OCI-LY7 (cell line): ENCODE measurements around the gene CDK14. TPM values are rescaled to one million over a fixed set of nuclear protein-coding genes. Genes with fewer than 3 reads are reported as not detected.

Experiments used
- BruUV-seq: library from RNA; stranded (reverse); fragments of 400-500 nt; replicated peaks from 2 replicates; lab custom pipeline; 2021; lab: Mats Ljungman, UMichigan
- CTCF ChIA-PET: fragments of 300-600 bp; sonication (Branson Sonifier 250); formaldehyde crosslinking; loops from one replicate; lab custom pipeline; 2022; ENCODE audit warnings: antibody characterized with exemption; ENCODE audit not compliant: unreplicated experiment; lab: Charles Lee
- POLR2A ChIA-PET: fragments of 300-600 bp; sonication (Branson Sonifier 250); formaldehyde crosslinking; loops from one replicate; lab custom pipeline; 2022; ENCODE audit warnings: antibody characterized with exemption; lab: Charles Lee
- DNase-seq: peaks from one replicate; pipeline ENCODE4 v3.0.0-alpha.2; 2015; ENCODE audit warnings: low spot score
- H2AFZ ChIP-seq: fragments of 200-600 bp; sonication (generic), shearing (Covaris generic); 2 replicates; pipeline ENCODE4 v1.6.1; 2014; ENCODE audit warnings: mild to moderate bottlenecking, antibody characterized with exemption, low read length, moderate library complexity
- H3K27ac ChIP-seq: fragments of 200-600 bp; sonication (generic); 2 replicates; pipeline ENCODE4 v1.5.1; 2014; ENCODE audit warnings: mixed run types, low read depth, mild to moderate bottlenecking, moderate library complexity, low read length, inconsistent platforms; ENCODE audit not compliant: poor library complexity, severe bottlenecking
- H3K36me3 ChIP-seq: fragments of 200-600 bp; sonication (generic); 2 replicates; pipeline ENCODE4 v1.6.1; 2014; ENCODE audit warnings: mild to moderate bottlenecking, antibody characterized with exemption, low read length, moderate library complexity, mixed read lengths; ENCODE audit not compliant: insufficient read depth
- H3K4me1 ChIP-seq: fragments of 200-600 bp; sonication (generic); 2 replicates; pipeline ENCODE4 v1.5.1; 2014; ENCODE audit warnings: mild to moderate bottlenecking, low read length; ENCODE audit not compliant: insufficient read depth, poor library complexity, severe bottlenecking
- H3K4me2 ChIP-seq: fragments of 200-600 bp; sonication (generic); 2 replicates; pipeline ENCODE4 v1.6.1; 2014; ENCODE audit warnings: mild to moderate bottlenecking, low read length
- H3K4me3 ChIP-seq: fragments of 200-600 bp; sonication (generic); 2 replicates; pipeline ENCODE4 v1.5.1; 2014; ENCODE audit warnings: mild to moderate bottlenecking, low read depth, low read length; ENCODE audit not compliant: poor library complexity, severe bottlenecking
- H3K79me2 ChIP-seq: fragments of 200-600 bp; sonication (generic); 2 replicates; pipeline ENCODE4 v1.6.1; 2016; ENCODE audit warnings: low read depth, mild to moderate bottlenecking, low read length, moderate library complexity, mixed read lengths; ENCODE audit not compliant: insufficient read depth
- H3K9me2 ChIP-seq: fragments of 200-600 bp; sonication (generic); 2 replicates; pipeline ENCODE4 v1.6.1; 2016; ENCODE audit warnings: mild to moderate bottlenecking, low read length, mixed read lengths; ENCODE audit not compliant: insufficient read depth
- H3K9me3 ChIP-seq: fragments of 200-600 bp; sonication (generic); 2 replicates; pipeline ENCODE4 v1.6.1; 2014; ENCODE audit warnings: mild to moderate bottlenecking, mixed run types, low read length, mixed read lengths
- H4K20me1 ChIP-seq: fragments of 200-600 bp; sonication (generic); 2 replicates; pipeline ENCODE4 v1.6.1; 2014; ENCODE audit warnings: mild to moderate bottlenecking, antibody characterized with exemption, low read length, moderate library complexity, mixed read lengths; ENCODE audit not compliant: insufficient read depth
- EZH2phosphoT487 ChIP-seq: fragments of 200-600 bp; sonication (generic); IDR thresholded peaks from 2 replicates; pipeline ENCODE4 v1.6.1; 2018; ENCODE audit warnings: low read depth, borderline replicate concordance, mild to moderate bottlenecking, mixed run types, antibody characterized with exemption, low read length, moderate library complexity, mixed read lengths
- intact Hi-C: fragments of 100-400 bp; cut with micrococcal nuclease; formaldehyde crosslinking; loops from one replicate; pipeline ENCODE4 v1.10.0; 2022; ENCODE audit not compliant: unreplicated experiment
- total RNA-seq, 2 experiments: library from RNA; depleted of rRNA in 1 of 2; stranded (reverse); fragments of >200 nt in 1 of 2; shearing (Covaris generic) in 1 of 2; gene quantifications; 2 replicates each; pipeline ENCODE4 v1.2.3, GENCODE V29; 2014 to 2022
- TF ChIP-seq, protein P1 (sequence below): fragments of 200-600 bp; sonication (generic); conservative IDR thresholded peaks from 2 replicates; pipeline ENCODE4 v1.5.1; 2014; ENCODE audit warnings: mild to moderate bottlenecking, antibody characterized with exemption, low read length, moderate library complexity, mixed read lengths

CDK14 gene
- total RNA-seq, 2 experiments from 2014 or later: 90.7 to 111 TPM

DNA sequence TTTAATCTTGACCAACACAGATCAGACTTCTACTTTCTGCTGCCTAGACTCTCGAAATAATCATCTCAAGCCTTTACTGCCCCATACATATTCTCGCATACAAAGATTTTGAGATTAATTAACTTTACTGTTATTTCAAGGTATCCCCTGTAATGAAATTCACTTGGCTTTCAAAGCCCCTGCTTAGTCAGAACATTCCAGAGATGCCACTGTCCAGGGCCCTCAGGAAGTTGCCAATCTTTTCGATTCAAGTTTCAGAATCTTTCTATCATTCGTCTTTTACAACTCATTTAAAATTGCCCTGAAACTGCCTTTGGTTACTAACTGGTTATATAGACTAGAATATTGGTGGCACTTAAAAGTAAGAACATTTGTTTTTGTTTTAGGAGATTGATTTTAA, 320.2 kb downstream of the CDK14 start:
- Histone ChIP-seq H3K79me2 (no peaks in the 10 kb centered on the region), H3K4me2 (no peak overlapping the region), H3K4me1 (no peaks in the 10 kb centered on the region), H4K20me1 (no peaks in the 10 kb centered on the region), H3K36me3 (peaks cover 31% of the 10 kb centered on the region), H3K27ac (no peak overlapping the region), H3K9me3 (no peaks in the 10 kb centered on the region), H2AFZ (no peak overlapping the region), H3K4me3 (no peak overlapping the region), H3K9me2 (no peaks in the 10 kb centered on the region)
- ChIA-PET CTCF (no interaction called here), POLR2A (no interaction called here)
- intact Hi-C loops: no loop called here
- DNase-seq: no peak
- no TSS peak for BruUV-seq
- TF ChIP-seq, protein P1, sequence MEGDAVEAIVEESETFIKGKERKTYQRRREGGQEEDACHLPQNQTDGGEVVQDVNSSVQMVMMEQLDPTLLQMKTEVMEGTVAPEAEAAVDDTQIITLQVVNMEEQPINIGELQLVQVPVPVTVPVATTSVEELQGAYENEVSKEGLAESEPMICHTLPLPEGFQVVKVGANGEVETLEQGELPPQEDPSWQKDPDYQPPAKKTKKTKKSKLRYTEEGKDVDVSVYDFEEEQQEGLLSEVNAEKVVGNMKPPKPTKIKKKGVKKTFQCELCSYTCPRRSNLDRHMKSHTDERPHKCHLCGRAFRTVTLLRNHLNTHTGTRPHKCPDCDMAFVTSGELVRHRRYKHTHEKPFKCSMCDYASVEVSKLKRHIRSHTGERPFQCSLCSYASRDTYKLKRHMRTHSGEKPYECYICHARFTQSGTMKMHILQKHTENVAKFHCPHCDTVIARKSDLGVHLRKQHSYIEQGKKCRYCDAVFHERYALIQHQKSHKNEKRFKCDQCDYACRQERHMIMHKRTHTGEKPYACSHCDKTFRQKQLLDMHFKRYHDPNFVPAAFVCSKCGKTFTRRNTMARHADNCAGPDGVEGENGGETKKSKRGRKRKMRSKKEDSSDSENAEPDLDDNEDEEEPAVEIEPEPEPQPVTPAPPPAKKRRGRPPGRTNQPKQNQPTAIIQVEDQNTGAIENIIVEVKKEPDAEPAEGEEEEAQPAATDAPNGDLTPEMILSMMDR: no peak
- TF ChIP-seq EZH2phosphoT487: no peak

DNA sequence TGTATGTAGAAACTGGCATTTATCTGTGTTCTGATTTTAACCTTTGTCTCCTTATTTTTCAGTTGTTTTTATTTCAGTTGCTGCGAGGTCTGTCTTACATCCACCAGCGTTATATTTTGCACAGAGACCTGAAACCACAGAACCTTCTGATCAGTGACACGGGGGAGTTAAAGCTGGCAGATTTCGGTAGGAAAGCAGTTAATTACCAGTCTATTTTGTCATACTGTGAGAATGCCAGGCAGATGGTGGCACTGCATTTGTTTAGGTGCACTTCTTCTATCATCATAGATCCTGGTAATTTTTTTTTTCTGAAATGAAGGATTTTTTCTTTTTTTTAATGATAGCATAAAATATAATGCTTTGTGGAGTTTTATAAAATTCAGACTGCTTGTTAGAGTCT, 321.4 kb downstream of the CDK14 start:
- no peaks in the 10 kb centered on the region for H3K4me1 ChIP-seq
- no peak overlapping the region for H3K4me3 ChIP-seq
- H4K20me1 ChIP-seq: no peaks in the 10 kb centered on the region
- BruUV-seq: no TSS peak
- no peak overlapping the region for H3K27ac ChIP-seq
- TF ChIP-seq EZH2phosphoT487: no peak
- TF ChIP-seq, protein P1: no peak
- peaks cover 44% of the 10 kb centered on the region for H3K36me3 ChIP-seq
- POLR2A ChIA-PET: interaction anchor here (0.7 kb wide), 1 partner anchor 1536 kb away, joined by 3 read pairs; no protein-coding TSS in a partner anchor
- no peak overlapping the region for H3K4me2 ChIP-seq
- intact Hi-C loops: no loop called here
- H3K9me3 ChIP-seq: no peaks in the 10 kb centered on the region
- CTCF ChIA-PET: no interaction called here
- DNase-seq: no peak
- H3K79me2 ChIP-seq: no peaks in the 10 kb centered on the region
- H2AFZ ChIP-seq: no peak overlapping the region
- H3K9me2 ChIP-seq: no peaks in the 10 kb centered on the region

DNA sequence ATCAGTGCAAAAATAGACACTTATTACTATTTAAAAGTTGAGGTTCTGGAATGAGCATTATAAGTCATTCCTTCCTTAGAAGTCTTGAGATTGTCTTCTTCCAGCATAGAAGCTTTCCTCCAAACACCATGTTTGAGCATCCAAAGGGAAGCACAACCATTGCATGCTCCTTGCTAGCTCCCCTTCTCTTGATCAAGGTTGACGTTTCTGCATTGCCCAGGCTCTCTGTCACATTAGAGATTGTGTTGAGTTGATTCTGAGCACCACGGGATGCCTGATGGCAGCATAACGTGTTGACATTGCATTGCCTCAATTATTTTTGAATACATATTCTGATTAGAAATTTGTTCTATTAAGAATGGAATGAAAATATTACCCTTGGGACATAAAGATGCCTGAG, 322.2 kb downstream of the CDK14 start:
- no peaks in the 10 kb centered on the region for H3K79me2 ChIP-seq
- ChIA-PET CTCF (no interaction called here), POLR2A (no interaction called here)
- no peak overlapping the region for H3K4me3 ChIP-seq
- no peaks in the 10 kb centered on the region for H3K9me3 ChIP-seq
- no peaks in the 10 kb centered on the region for H3K9me2 ChIP-seq
- intact Hi-C loops: no loop called here
- no TSS peak for BruUV-seq
- no peaks in the 10 kb centered on the region for H4K20me1 ChIP-seq
- H3K36me3 ChIP-seq: peaks cover 49% of the 10 kb centered on the region
- no peak overlapping the region for H3K4me2 ChIP-seq
- no peak overlapping the region for H3K27ac ChIP-seq
- DNase-seq: no peak
- TF ChIP-seq EZH2phosphoT487: no peak
- TF ChIP-seq, protein P1: no peak
- no peak overlapping the region for H2AFZ ChIP-seq
- no peaks in the 10 kb centered on the region for H3K4me1 ChIP-seq
